H9 (cell line): Measurements from ENCODE around the gene R3HDM2. TPM values are rescaled to one million over a fixed set of nuclear protein-coding genes. Genes with fewer than 3 reads are reported as not detected.

Source experiments
- DNase-seq: peaks from one replicate; pipeline ENCODE4 v3.0.0-alpha.2; 2017
- H2AFZ ChIP-seq: one replicate; pipeline ENCODE4 v1.6.1; 2013; ENCODE audit warnings: mild to moderate bottlenecking, low read length, control low read depth, moderate library complexity
- H2AK5ac ChIP-seq: 2 replicates; pipeline ENCODE4 v1.6.1; 2013; ENCODE audit warnings: low read length, control low read depth, mixed read lengths; ENCODE audit not compliant: insufficient read length
- H2BK120ac ChIP-seq: one replicate; pipeline ENCODE4 v1.6.1; 2013; ENCODE audit warnings: low read depth, mild to moderate bottlenecking, low read length, control low read depth, inconsistent platforms; ENCODE audit not compliant: poor library complexity, severe bottlenecking
- H2BK12ac ChIP-seq: 2 replicates; pipeline ENCODE4 v1.6.1; 2013; ENCODE audit warnings: low read length, control low read depth, mixed read lengths, low read depth; ENCODE audit not compliant: insufficient read length
- H2BK15ac ChIP-seq: 2 replicates; pipeline ENCODE4 v1.6.1; 2013; ENCODE audit warnings: low read depth, low read length, control low read depth
- H2BK20ac ChIP-seq: one replicate; pipeline ENCODE4 v1.6.1; 2013; ENCODE audit warnings: low read depth, mild to moderate bottlenecking, low read length, control low read depth, inconsistent platforms; ENCODE audit not compliant: poor library complexity, severe bottlenecking
- H2BK5ac ChIP-seq: 2 replicates; pipeline ENCODE4 v1.6.1; 2013; ENCODE audit warnings: low read length, control low read depth, mixed read lengths; ENCODE audit not compliant: insufficient read length
- H3K14ac ChIP-seq: 2 replicates; pipeline ENCODE4 v1.6.1; 2013; ENCODE audit warnings: low read length, control low read depth; ENCODE audit not compliant: insufficient read depth
- H3K18ac ChIP-seq: 2 replicates; pipeline ENCODE4 v1.6.1; 2013; ENCODE audit warnings: low read depth, mild to moderate bottlenecking, mixed read lengths, low read length, control low read depth; ENCODE audit not compliant: insufficient read length
- H3K23ac ChIP-seq: 2 replicates; pipeline ENCODE4 v1.6.1; 2013; ENCODE audit warnings: low read length, control low read depth, mixed read lengths, low read depth; ENCODE audit not compliant: insufficient read length
- H3K23me2 ChIP-seq: 2 replicates; pipeline ENCODE4 v1.6.1; 2013; ENCODE audit warnings: low read depth, mild to moderate bottlenecking, mixed read lengths, low read length, control low read depth; ENCODE audit not compliant: insufficient read length, poor library complexity, severe bottlenecking
- H3K27ac ChIP-seq: 2 replicates; pipeline ENCODE4 v1.5.1; 2013; ENCODE audit warnings: low read length, control low read depth, mixed read lengths, low read depth; ENCODE audit not compliant: insufficient read length
- H3K27me3 ChIP-seq: 2 replicates; pipeline ENCODE4 v1.6.1; 2013; ENCODE audit warnings: low read length, control low read depth, inconsistent platforms; ENCODE audit not compliant: insufficient read depth
- H3K4ac ChIP-seq: 2 replicates; pipeline ENCODE4 v1.6.1; 2013; ENCODE audit warnings: low read depth, mild to moderate bottlenecking, control low read depth, inconsistent platforms, low read length, moderate library complexity
- H3K4me1 ChIP-seq: 2 replicates; pipeline ENCODE4 v1.6.1; 2013; ENCODE audit warnings: low read length, control low read depth, inconsistent platforms; ENCODE audit not compliant: insufficient read depth
- H3K4me2 ChIP-seq: 2 replicates; pipeline ENCODE4 v1.6.1; 2013; ENCODE audit warnings: low read length, control low read depth, mixed read lengths; ENCODE audit not compliant: insufficient read length, insufficient read depth
- H3K56ac ChIP-seq: 2 replicates; pipeline ENCODE4 v1.6.1; 2013; ENCODE audit warnings: low read depth, mild to moderate bottlenecking, mixed read lengths, low read length, control low read depth; ENCODE audit not compliant: insufficient read length
- H3K79me1 ChIP-seq: 2 replicates; pipeline ENCODE4 v1.6.1; 2013; ENCODE audit warnings: low read depth, mild to moderate bottlenecking, moderate library complexity, low read length, control low read depth, inconsistent platforms; ENCODE audit not compliant: insufficient read depth, poor library complexity, severe bottlenecking
- H3K79me2 ChIP-seq: 2 replicates; pipeline ENCODE4 v1.6.1; 2013; ENCODE audit warnings: low read length, control low read depth, inconsistent platforms; ENCODE audit not compliant: insufficient read depth
- H3K9ac ChIP-seq: 2 replicates; pipeline ENCODE4 v1.6.1; 2013; ENCODE audit warnings: low read length, control low read depth, mixed read lengths; ENCODE audit not compliant: insufficient read length; ENCODE audit errors: extremely low read depth
- H3K9me3 ChIP-seq: one replicate; pipeline ENCODE4 v1.6.1; 2013; ENCODE audit warnings: low read depth, low read length, inconsistent platforms; ENCODE audit not compliant: control insufficient read depth
- H3T11ph ChIP-seq: one replicate; pipeline ENCODE4 v1.6.1; 2013; ENCODE audit warnings: mild to moderate bottlenecking, low read length, control low read depth, inconsistent platforms
- H4K20me1 ChIP-seq: one replicate; pipeline ENCODE4 v1.6.1; 2013; ENCODE audit not compliant: control insufficient read depth, insufficient read length, insufficient read depth
- H4K5ac ChIP-seq: 2 replicates; pipeline ENCODE4 v1.6.1; 2013; ENCODE audit warnings: low read depth, mild to moderate bottlenecking, mixed read lengths, low read length, control low read depth; ENCODE audit not compliant: insufficient read length
- H4K8ac ChIP-seq: replicated peaks from 2 replicates; pipeline ENCODE4 v1.6.1; 2013; ENCODE audit warnings: low read length, control low read depth, mixed read lengths, low read depth; ENCODE audit not compliant: insufficient read length
- H4K91ac ChIP-seq: 2 replicates; pipeline ENCODE4 v1.6.1; 2013; ENCODE audit warnings: low read depth, mild to moderate bottlenecking, moderate library complexity, mixed read lengths, low read length, control low read depth; ENCODE audit not compliant: insufficient read length
- H3K27ac Mint-ChIP-seq, 3 experiments: 2 replicates in 2 of 3; 3 replicates in 1 of 3; pipeline ENCODE4 v1.8.0; 2020 to 2021; ENCODE audit warnings: mixed read lengths in 3 of 3, mild to moderate bottlenecking in 1 of 3, moderate library complexity in 1 of 3
- H3K27me3 Mint-ChIP-seq: 2 replicates; pipeline ENCODE4 v1.8.0; 2021; ENCODE audit warnings: low read depth, mild to moderate bottlenecking, moderate library complexity, mixed read lengths
- H3K36me3 Mint-ChIP-seq, 3 experiments: 2 replicates in 2 of 3; 3 replicates in 1 of 3; pipeline ENCODE4 v1.8.0; 2020 to 2021; ENCODE audit warnings: low read depth in 3 of 3, mixed read lengths in 3 of 3; ENCODE audit not compliant: insufficient read depth in 1 of 3
- H3K4me1 Mint-ChIP-seq, 2 experiments: 2 replicates each; pipeline ENCODE4 v1.8.0; 2020; ENCODE audit warnings: mixed read lengths in 2 of 2
- H3K4me3 Mint-ChIP-seq, 2 experiments: 2 replicates in 1 of 2; 3 replicates in 1 of 2; pipeline ENCODE4 v1.8.0; 2020 to 2021; ENCODE audit warnings: mild to moderate bottlenecking in 2 of 2, mixed read lengths in 2 of 2, moderate library complexity in 1 of 2
- H3K9me3 Mint-ChIP-seq, 2 experiments: 2 replicates in 1 of 2; 3 replicates in 1 of 2; pipeline ENCODE4 v1.8.0; 2020; ENCODE audit warnings: mild to moderate bottlenecking in 2 of 2, mixed read lengths in 2 of 2, moderate library complexity in 1 of 2
- CTCF ChIP-seq: fragments of 200-600 bp; sonication (generic); conservative IDR thresholded peaks from 3 replicates; pipeline ENCODE4 v1.8.0; 2021; ENCODE audit warnings: antibody characterized with exemption, mild to moderate bottlenecking
- WGBS: extraction: QIAGEN DNeasy Blood & Tissue Kit; methylation state at CpG from one replicate; pipeline ENCODE4 v1.1.7; 2013; ENCODE audit warnings: missing lambda C conversion rate, low lambda C conversion rate, mixed read lengths; ENCODE audit not compliant: insufficient read length; ENCODE audit errors: extremely low coverage; 5-methylcytosine and 5-hydroxymethylcytosine counted together
- total RNA-seq: library from RNA; stranded (reverse); gene quantifications from 2 replicates; pipeline ENCODE4 v1.2.1, GENCODE V29; 2021

R3HDM2 gene
- total RNA-seq, 1 experiment from 2014 or later = 43.9 TPM

- Histone ChIP-seq H3K27me3 (no peaks in the 10 kb centered on the region; the same call in 1 of the 2 replicates), H2BK20ac (no peak overlapping the region), H3K4me1 (no peaks in the 10 kb centered on the region; the same call in 1 of the 2 replicates), H3K23me2 (no peaks in the 10 kb centered on the region), H4K5ac (no peak overlapping the region), H3T11ph (no peak overlapping the region), H3K4ac (no peak overlapping the region), H3K9ac (no peak overlapping the region), H3K4me2 (no peak overlapping the region), H3K79me2 (no peaks in the 10 kb centered on the region), H2BK15ac (no peak overlapping the region), H4K20me1 (no peaks in the 10 kb centered on the region), H2AFZ (no peak overlapping the region), H4K8ac (no peak overlapping the region), H3K27ac (no peak overlapping the region), H3K18ac (no peak overlapping the region), H2AK5ac (no peak overlapping the region), H3K14ac (no peak overlapping the region), H3K23ac (no peak overlapping the region), H3K9me3 (no peaks in the 10 kb centered on the region), H2BK12ac (no peak overlapping the region), H2BK5ac (no peak overlapping the region), H3K56ac (no peak overlapping the region), H3K79me1 (no peaks in the 10 kb centered on the region), H4K91ac (no peak overlapping the region), H2BK120ac (no peak overlapping the region)
- no peak for TF ChIP-seq CTCF
- Mint-ChIP-seq H3K9me3 (no peaks in the 10 kb centered on the region), H3K4me1 (peaks cover 3 to 7% of the 10 kb centered on the region in 2 experiments; a peak in 3 of 4 replicates), H3K27ac (no peak overlapping the region; a peak in 1 of 7 replicates), H3K4me3 (no peak overlapping the region), H3K36me3 (peaks cover 0 to 14% (median 8%) of the 10 kb centered on the region in 3 experiments; a peak in 3 of 7 replicates), H3K27me3 (no peaks in the 10 kb centered on the region)
- no CpG with 5 or more reads among the region's 2 CpGs for WGBS
- no peak for DNase-seq
Observed at GRCh38 chr12:57381693-57382220, 49.1 kb downstream of the R3HDM2 start.
